Spinal cord (tissue), 10 donors: ENCODE results near the gene STMN3. TPM values are rescaled to one million over a fixed set of nuclear protein-coding genes. Genes with fewer than 3 reads are reported as not detected.
A peak's percentile ranks its signal among the peaks of the same experiment; 100 is the strongest.

Experiments used
- DNase-seq, 6 donors: peaks; one replicate each; pipeline versions ENCODE4 v3.0.0 to v3.0.0-alpha.2; 2013 to 2015; ENCODE audit warnings: low spot score in 6 of 6, low read depth in 4 of 6
- H3K27ac ChIP-seq: one replicate; pipeline ENCODE4 v1.5.1; 2013; ENCODE audit warnings: low read depth, low read length, control low read depth
- H3K27me3 ChIP-seq: one replicate; pipeline ENCODE4 v1.6.1; 2013; ENCODE audit warnings: low read length; ENCODE audit not compliant: control insufficient read depth, insufficient read depth
- H3K36me3 ChIP-seq: one replicate; pipeline ENCODE4 v1.6.1; 2013; ENCODE audit warnings: low read length; ENCODE audit not compliant: control insufficient read depth, insufficient read depth
- H3K4me1 ChIP-seq: one replicate; pipeline ENCODE4 v1.6.1; 2013; ENCODE audit warnings: low read length; ENCODE audit not compliant: control insufficient read depth, insufficient read depth
- H3K4me3 ChIP-seq: one replicate; pipeline ENCODE4 v1.5.1; 2013; ENCODE audit warnings: low read depth, low read length, control low read depth
- H3K9me3 ChIP-seq: one replicate; pipeline ENCODE4 v1.6.1; 2013; ENCODE audit warnings: low read length; ENCODE audit not compliant: control insufficient read depth, insufficient read depth
- WGBS: methylation state at CpG from one replicate; pipeline ENCODE4 v1.1.5; 2013; ENCODE audit warnings: missing lambda C conversion rate; ENCODE audit not compliant: insufficient coverage; 5-methylcytosine and 5-hydroxymethylcytosine counted together
- long read RNA-seq, 4 donors: transcript quantifications; one replicate each; lab custom pipeline, GENCODE V29; 2026
- polyA plus RNA-seq, 2 donors: library from polyadenylated mRNA; unstranded; fragments of 120-200 nt; gene quantifications; one replicate each; pipeline ENCODE4 v1.2.1, GENCODE V29; 2013; ENCODE audit not compliant: insufficient read length in 2 of 2
- total RNA-seq, 2 donors: library from RNA; depleted of rRNA in 1 of 2; stranded (reverse); fragments of 120-200 nt in 1 of 2; fragments of >200 nt in 1 of 2; gene quantifications; one replicate each; pipeline versions ENCODE4 v1.2.3 to v1.2.4, GENCODE V29; 2013 to 2014
- donor health status: healthy.

STMN3 gene
- total RNA-seq (100 to 1,000 TPM; 137 to 142 TPM), polyA plus RNA-seq (100 to 1,000 TPM; 493 to 495 TPM)
- long read RNA-seq, donor 1, transcript STMN3-201 (5 exons, 2,255 nt) = major isoform, 171 of 225 reads
- long read RNA-seq, donor 1, partial matches to known transcripts = 49 of 225 reads
- long read RNA-seq, donor 1, other reads (novel, unspliced or antisense) = 5 of 225 reads
- long read RNA-seq, donor 2, transcript STMN3-201 (5 exons, 2,255 nt) = major isoform, 51 of 81 reads
- long read RNA-seq, donor 2, partial matches to known transcripts = 30 of 81 reads
- long read RNA-seq, donor 2, other reads (novel, unspliced or antisense) = 0 of 81 reads
- long read RNA-seq, donor 3, transcript STMN3-201 (5 exons, 2,255 nt) = major isoform, 69 of 113 reads
- long read RNA-seq, donor 3, partial matches to known transcripts = 44 of 113 reads
- long read RNA-seq, donor 3, other reads (novel, unspliced or antisense) = 0 of 113 reads
- long read RNA-seq, donor 4, transcript STMN3-201 (5 exons, 2,255 nt) = major isoform, 8 of 8 reads
- long read RNA-seq, donor 4, partial matches to known transcripts = 0 of 8 reads
- long read RNA-seq, donor 4, other reads (novel, unspliced or antisense) = 0 of 8 reads

DNA sequence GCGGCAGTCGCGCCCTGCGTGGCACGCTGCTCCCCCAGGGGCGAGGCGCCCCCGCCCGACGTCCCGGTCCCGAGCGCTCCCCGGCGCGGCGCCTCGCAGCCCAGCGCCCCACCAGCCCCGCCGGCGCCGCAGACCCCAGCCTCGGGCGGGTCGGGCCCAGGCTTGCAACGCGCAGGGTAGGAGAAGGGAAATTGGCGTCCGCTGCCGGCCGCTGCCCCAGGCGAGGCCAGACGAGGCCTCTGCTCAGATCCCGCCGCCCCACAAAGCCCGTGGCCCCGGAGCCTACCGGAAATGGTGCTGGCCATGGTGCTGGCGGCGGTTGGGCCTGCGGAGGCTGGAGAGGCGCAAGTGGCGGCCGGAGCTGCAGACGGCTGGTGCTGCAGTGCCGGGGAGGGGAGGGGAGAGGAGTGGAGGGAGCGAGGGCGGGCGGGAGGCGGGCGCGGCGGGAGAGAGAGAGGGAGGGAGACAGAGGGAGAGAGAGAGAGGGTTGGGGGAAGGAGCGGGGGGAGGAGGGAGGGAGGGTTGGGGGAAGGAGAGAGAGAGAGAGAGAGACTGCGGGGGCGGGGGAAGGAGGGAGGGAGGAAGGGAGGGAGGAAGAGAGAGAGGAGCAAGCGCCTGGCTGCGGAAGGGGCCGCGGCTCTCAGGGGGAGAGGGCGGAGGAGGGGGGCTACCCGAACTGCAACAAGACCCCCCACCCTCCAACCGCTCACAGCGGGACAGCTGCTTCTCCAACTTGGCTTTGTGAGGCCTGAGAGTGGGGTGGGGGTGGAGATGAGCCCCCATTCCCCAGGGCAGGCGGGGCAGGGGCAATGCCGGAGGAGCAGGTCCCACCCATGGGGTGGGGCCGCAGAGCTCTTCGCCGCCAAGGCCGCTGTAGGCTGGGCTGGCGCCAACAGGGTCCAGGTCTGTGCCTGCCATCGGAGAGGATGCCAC lies at the start of gene STMN3:
STMN3 (minus strand) TSS at position 384 of the 933 bp plus-strand sequence; CDS start at position 305, 79 bp downstream.
- peaks cover 20% of the 10 kb centered on the region for H3K36me3 ChIP-seq
- peak within 1 kb of the TSS; percentile 73 for H3K4me3 ChIP-seq
- DNase-seq = peak in 4 of 6 donors; percentile 64 to 98 (median 92)
- H3K27me3 ChIP-seq = no peaks in the 10 kb centered on the region
- WGBS = 0% methylated on average over 54 of the region's 73 CpGs
- H3K27ac ChIP-seq = peak within 1 kb of the TSS; percentile 93
- no peaks in the 10 kb centered on the region for H3K9me3 ChIP-seq
- H3K4me1 ChIP-seq = peaks cover 50% of the 10 kb centered on the region

DNA sequence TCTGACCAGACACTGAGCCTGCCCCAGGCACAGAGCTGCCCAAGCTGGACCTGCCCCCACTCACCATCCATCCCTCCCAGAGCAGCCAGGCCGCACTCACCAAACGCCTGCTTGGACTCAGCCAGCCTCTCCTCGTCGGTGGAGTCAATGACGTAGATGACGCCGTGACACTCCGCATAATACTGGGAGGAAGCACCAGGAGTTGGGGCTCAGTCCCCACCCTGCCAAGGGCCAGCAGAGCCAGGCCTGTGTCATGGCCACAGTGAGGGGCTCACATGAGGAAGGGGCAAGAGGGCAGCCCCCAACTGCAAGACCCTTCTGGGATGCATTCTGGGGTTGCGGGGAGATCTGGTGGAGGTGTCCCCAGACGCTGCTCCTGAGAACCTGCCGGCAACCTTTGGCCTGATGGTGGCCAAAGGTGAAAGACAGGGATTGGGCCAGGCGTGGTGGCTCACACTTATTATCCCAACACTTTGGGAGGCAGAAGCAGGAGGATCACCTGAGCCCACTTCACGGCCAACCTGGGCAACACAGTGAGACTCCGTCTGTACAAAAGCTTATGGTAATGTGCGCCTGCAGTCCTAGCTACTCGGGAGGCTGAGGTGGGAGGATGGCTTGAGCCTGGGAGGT lies 48.9 kb upstream of the STMN3 start:
- Histone ChIP-seq H3K4me1 (peaks cover 26% of the 10 kb centered on the region), H3K9me3 (no peaks in the 10 kb centered on the region), H3K27me3 (no peaks in the 10 kb centered on the region), H3K4me3 (no peak overlapping the region), H3K36me3 (peaks cover 94% of the 10 kb centered on the region), H3K27ac (no peak overlapping the region)
- no peak for DNase-seq
- 92% methylated on average over 16 of the region's 16 CpGs for WGBS

DNA sequence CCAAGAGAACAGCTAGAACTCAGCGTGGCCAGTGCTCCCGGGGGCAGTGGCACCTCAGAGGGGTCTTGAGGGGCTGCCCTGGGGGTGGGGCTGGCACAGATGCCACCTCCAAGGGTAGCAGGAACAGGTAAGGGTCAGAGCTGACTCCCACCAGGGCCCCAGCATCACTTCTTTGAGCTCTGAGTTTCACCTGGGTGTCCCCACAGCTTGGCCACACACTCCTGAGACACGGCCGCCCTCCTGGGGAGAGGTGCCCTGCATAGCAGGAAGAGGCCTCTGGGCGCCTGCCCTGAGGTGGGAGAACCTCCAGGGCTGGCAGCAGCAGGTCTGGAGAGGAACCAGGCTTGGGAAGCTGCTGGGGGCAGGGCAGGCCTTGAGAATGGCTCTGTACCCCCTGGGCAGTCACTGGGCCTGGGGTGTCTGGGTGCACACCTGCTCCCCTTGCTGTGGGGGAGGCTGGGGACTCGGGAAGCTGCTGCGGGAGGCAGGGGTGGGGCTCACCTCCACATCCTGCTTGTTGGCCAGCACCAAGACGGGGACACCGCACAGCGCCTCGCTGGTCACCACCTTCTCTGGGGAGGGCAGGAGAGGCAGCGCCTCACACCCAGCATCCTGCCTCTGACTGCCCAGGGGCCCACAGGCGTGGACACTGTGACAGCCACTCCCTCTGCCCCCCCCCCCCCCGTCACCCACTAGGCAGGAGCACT lies 48.3 kb upstream of the STMN3 start:
- Histone ChIP-seq H3K9me3 (no peaks in the 10 kb centered on the region), H3K27ac (no peak overlapping the region), H3K4me3 (no peak overlapping the region), H3K27me3 (no peaks in the 10 kb centered on the region), H3K36me3 (peaks cover 100% of the 10 kb centered on the region), H3K4me1 (peaks cover 26% of the 10 kb centered on the region)
- 90% methylated on average over 13 of the region's 14 CpGs for WGBS
- DNase-seq = no peak

DNA sequence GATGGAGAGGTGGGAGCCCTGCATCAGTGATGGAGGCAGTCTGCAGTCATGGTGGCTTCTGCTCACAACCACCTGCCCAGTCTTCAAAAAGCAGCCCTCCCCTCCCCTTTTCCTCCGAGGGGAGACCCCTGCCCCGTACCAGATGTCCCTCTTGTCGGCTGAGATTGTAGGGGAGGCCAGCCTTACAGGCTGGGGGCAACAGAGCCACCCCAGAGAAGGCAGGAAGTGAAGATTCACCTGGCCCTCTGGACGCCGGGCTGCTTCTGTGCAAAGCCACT lies 47.8 kb upstream of the STMN3 start:
- 69% methylated on average over 4 of the region's 5 CpGs for WGBS
- Histone ChIP-seq H3K4me1 (peaks cover 26% of the 10 kb centered on the region), H3K27ac (no peak overlapping the region), H3K27me3 (no peaks in the 10 kb centered on the region), H3K9me3 (no peaks in the 10 kb centered on the region), H3K4me3 (no peak overlapping the region), H3K36me3 (peaks cover 100% of the 10 kb centered on the region)
- no peak for DNase-seq

DNA sequence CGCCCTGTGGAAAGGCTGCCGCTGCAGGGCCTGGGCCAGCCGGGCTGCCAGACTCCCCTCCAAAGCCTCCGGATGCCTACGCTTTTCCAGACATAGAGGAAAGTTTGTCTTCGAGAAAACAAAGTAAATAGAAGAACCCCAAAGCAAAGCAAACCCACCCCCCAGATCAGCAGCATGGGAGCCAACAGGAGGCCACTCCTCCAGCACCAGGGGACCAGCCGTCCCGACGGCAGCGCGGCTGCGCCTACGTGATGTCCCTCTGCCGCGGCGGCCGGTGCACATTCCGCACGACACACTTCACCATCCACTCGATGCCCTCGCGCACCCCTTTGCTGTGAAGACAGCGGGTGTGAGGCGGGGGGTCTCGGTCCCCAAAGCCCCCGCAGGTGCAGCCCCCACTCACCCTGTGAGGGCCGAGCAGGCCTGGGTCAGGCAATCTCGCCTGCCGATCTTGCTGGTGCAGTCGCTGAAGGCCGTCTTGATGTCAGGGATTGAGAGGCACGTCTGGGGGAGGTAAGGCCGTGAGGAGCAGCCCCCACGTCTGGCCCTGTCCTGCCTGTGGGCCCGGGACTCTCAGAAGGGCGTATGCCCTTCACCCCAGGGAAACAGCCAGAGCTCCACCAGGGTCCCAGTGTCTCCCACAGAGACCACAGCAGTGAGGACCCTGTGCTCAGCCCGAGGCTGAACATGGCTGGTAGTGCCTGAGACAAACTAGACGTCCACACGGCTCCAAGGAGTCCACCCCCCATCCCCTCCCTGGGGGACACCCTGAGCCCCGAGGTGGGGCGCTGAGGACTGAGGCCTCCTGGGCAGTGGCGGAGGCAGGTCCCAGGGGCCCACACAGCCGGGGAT lies 47.2 kb upstream of the STMN3 start:
- Histone ChIP-seq H3K36me3 (peaks cover 100% of the 10 kb centered on the region), H3K27me3 (no peaks in the 10 kb centered on the region), H3K4me1 (peaks cover 25% of the 10 kb centered on the region), H3K4me3 (no peak overlapping the region), H3K27ac (no peak overlapping the region), H3K9me3 (no peaks in the 10 kb centered on the region)
- 87% methylated on average over 37 of the region's 43 CpGs for WGBS
- DNase-seq = no peak

DNA sequence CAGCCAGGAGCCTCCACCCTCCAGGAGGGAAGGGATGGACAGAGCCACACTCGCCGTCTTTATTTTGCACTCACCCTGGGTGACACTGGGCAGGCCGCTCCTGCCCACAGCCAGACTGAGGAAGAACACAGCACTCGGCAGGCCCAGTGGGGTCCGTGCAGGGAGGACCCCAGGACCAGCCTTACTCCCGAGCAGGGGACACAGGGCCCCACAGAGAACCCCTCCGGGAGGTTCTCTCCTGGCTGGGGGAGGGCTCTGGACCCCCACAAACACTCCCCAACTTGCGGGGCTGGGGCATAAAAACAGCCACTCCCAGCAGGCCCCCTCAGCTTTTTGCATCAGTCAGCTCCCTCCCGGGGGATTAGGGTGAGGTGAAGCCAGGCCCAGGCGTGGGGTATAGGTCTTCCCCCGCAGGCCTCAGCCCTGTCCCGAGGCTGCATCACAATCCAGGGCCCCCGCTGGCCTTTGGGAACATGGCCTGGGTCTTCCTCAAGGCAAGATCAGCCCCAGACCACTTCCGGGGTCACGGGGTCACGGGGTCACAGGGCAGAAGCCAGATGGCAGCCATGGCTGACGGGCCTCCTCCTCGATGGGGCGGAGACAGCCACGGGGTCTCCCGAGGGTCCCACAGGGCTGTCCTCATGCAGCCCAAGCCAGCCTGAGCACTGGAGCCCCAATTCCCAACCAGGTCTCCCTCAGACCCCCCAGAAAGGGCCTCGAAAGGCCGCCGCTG lies 46.4 kb upstream of the STMN3 start:
- DNase-seq = no peak
- H3K4me3 ChIP-seq = no peak overlapping the region
- H3K4me1 ChIP-seq = peaks cover 25% of the 10 kb centered on the region
- no peak overlapping the region for H3K27ac ChIP-seq
- H3K9me3 ChIP-seq = no peaks in the 10 kb centered on the region
- no peaks in the 10 kb centered on the region for H3K27me3 ChIP-seq
- peaks cover 100% of the 10 kb centered on the region for H3K36me3 ChIP-seq
- WGBS = 75% methylated on average over 21 of the region's 24 CpGs

DNA sequence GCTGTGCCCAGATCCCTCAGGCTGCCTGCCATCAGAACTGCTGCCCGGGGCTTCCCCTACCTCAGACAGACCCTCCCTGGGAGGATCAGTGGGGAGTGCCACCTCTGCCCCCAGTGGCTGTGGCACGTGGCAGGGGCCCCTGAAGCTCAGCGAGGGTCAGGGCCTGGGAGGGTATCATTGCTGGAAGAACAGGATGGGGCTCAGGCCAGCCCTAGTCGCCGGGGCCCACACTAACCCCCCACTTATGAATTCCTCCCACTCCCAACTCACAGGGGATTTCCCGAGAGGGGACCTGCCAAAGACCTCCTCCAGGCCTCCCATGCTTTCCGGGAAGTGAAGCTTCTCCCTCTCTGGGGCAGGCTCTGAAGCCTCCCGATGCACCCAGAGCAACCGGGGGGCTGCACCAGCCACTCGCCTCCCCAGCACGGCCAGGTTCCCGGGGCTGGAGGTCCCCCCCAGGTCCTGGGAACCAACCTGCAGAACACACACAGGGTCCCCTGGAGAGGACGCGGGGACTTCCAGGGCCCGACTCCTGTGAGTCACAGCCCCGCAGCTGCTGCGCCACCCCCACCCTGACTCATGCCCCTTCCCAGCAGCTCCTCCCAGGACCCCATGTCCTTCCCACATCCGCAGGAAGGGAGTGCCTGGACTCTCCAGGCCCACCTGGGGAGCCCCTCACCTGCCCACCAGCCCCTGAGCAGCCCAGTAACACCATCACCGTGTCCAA lies 45.7 kb upstream of the STMN3 start:
- WGBS = 78% methylated on average over 16 of the region's 19 CpGs
- Histone ChIP-seq H3K4me1 (peaks cover 25% of the 10 kb centered on the region), H3K9me3 (no peaks in the 10 kb centered on the region), H3K27me3 (no peaks in the 10 kb centered on the region), H3K27ac (no peak overlapping the region), H3K4me3 (no peak overlapping the region), H3K36me3 (peaks cover 100% of the 10 kb centered on the region)
- DNase-seq = no peak
